Breast epithelium (tissue), 4 donors: Measurements from ENCODE around the gene PRPF19. TPM values are rescaled to one million over a fixed set of nuclear protein-coding genes. Genes with fewer than 3 reads are reported as not detected.
A peak's percentile ranks its signal among the peaks of the same experiment; 100 is the strongest.
"Not testable (repeated sequence)": the region's sequence is repeated elsewhere in the genome, so short reads cannot be mapped to it uniquely, and the experiment has no call there.

Experiments used
- DNase-seq, 2 donors: peaks; one replicate each; pipeline ENCODE4 v3.0.0-alpha.2; 2019; ENCODE audit warnings: low spot score in 2 of 2
- H3K27ac ChIP-seq, 2 donors: fragments of 200-600 bp; sonication (generic) in 1 of 2; one replicate each; pipeline ENCODE4 v1.5.1; 2016 to 2019; ENCODE audit warnings: mild to moderate bottlenecking in 1 of 2
- H3K27me3 ChIP-seq, 2 donors: fragments of 200-600 bp; sonication (generic) in 1 of 2; one replicate each; pipeline versions ENCODE4 v1.5.1 to v1.6.0; 2017 to 2019; ENCODE audit warnings: control low read depth in 1 of 2, mild to moderate bottlenecking in 1 of 2
- H3K36me3 ChIP-seq: fragments of 200-600 bp; one replicate; pipeline ENCODE4 v1.5.1; 2019
- H3K4me1 ChIP-seq, 2 donors: fragments of 200-600 bp; sonication (generic); one replicate each; pipeline ENCODE4 v1.5.1; 2016 to 2019; ENCODE audit warnings: control low read depth in 1 of 2
- H3K4me3 ChIP-seq, 3 donors: fragments of 200-600 bp; sonication (generic); 1 replicate in 2 of 3; 2 replicates in 1 of 3; pipeline ENCODE4 v1.5.1; 2016 to 2019; ENCODE audit warnings: mild to moderate bottlenecking in 3 of 3, moderate library complexity in 2 of 3
- H3K9me3 ChIP-seq, 2 donors: fragments of 200-600 bp; sonication (generic) in 1 of 2; one replicate each; pipeline ENCODE4 v1.5.1; 2016 to 2019; ENCODE audit warnings: control low read depth in 1 of 2
- POLR2A ChIP-seq: fragments of 450-650 bp; IDR thresholded peaks from one replicate; pipeline ENCODE4 v1.6.1; 2016; ENCODE audit warnings: antibody characterized with exemption, mild to moderate bottlenecking, moderate library complexity
- POLR2AphosphoS5 ChIP-seq, 3 donors: sonication (generic); formaldehyde crosslinking; IDR thresholded peaks; one replicate each; pipeline ENCODE4 v1.6.1; 2017; ENCODE audit warnings: antibody characterized with exemption in 3 of 3
- intact Hi-C: fragments of 100-400 bp; cut with DNase I; formaldehyde crosslinking; loops from one replicate; pipeline ENCODE4 v1.15.1; 2023; ENCODE audit warnings: low total_unique reads
- total RNA-seq, 3 donors: library from RNA; depleted of rRNA; stranded (reverse); fragments of >200 nt; gene quantifications; one replicate each; pipeline ENCODE4 v1.1.0, GENCODE V29; 2016
- TF ChIP-seq, protein P1 (sequence below), 3 donors: fragments of 450-650 bp; IDR thresholded peaks; one replicate each; pipeline ENCODE4 v1.5.1; 2016 to 2017; ENCODE audit warnings: antibody characterized with exemption in 3 of 3, mild to moderate bottlenecking in 3 of 3, moderate library complexity in 3 of 3

PRPF19 gene
- total RNA-seq, 3 donors from 2014 or later, result 56.0 to 82.7 (median 81.3) TPM

DNA sequence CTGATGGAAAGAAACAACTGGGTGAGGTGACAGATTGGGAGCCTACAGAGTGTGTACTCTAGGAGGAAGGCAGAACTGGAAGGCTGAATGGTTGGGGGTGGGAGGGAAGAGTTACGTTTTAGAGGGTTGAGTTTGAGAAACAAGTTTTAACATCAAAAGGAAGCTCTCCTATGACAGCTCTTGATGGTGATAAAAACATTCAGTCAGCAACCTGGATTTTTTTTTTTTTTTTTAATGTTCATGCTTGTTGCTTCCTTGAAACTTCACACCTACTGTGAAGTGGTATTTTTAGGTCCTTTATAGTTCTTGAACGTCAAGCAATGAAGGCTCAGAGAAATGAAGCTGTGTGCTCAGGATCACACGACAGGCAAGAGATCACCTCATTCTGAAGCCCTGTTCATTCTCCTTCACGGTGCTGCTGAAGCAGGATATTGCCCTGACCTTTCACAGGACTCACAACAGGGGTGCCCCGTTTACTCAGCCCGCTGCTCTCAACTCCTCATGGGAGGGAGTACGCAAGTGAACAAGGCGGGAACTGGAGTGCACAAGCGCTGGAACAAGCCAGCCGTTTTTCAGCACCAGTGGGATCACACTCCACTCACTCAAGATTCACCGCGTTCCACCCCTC is 6.0 kb upstream of the PRPF19 start:
- DNase-seq, result no peak
- intact Hi-C loops, result no loop called here
- TF ChIP-seq POLR2AphosphoS5 (IDR thresholded peaks at IDR 0.05) (no peak), POLR2A (no peak)
- TF ChIP-seq, protein P1, sequence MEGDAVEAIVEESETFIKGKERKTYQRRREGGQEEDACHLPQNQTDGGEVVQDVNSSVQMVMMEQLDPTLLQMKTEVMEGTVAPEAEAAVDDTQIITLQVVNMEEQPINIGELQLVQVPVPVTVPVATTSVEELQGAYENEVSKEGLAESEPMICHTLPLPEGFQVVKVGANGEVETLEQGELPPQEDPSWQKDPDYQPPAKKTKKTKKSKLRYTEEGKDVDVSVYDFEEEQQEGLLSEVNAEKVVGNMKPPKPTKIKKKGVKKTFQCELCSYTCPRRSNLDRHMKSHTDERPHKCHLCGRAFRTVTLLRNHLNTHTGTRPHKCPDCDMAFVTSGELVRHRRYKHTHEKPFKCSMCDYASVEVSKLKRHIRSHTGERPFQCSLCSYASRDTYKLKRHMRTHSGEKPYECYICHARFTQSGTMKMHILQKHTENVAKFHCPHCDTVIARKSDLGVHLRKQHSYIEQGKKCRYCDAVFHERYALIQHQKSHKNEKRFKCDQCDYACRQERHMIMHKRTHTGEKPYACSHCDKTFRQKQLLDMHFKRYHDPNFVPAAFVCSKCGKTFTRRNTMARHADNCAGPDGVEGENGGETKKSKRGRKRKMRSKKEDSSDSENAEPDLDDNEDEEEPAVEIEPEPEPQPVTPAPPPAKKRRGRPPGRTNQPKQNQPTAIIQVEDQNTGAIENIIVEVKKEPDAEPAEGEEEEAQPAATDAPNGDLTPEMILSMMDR (IDR thresholded peaks at IDR 0.05), result no peak
- H3K36me3 ChIP-seq, result no peaks in the 10 kb centered on the region
- H3K4me1 ChIP-seq, result peaks cover 4% of the 10 kb centered on the region in 2 donors
- peak overlapping the region; percentile 94 to 95 for H3K27ac ChIP-seq
- H3K4me3 ChIP-seq, result peak overlapping the region in 2 of 3 donors; percentile 13 to 74
- H3K27me3 ChIP-seq, result no peaks in the 10 kb centered on the region
- H3K9me3 ChIP-seq, result no peaks in the 10 kb centered on the region

DNA sequence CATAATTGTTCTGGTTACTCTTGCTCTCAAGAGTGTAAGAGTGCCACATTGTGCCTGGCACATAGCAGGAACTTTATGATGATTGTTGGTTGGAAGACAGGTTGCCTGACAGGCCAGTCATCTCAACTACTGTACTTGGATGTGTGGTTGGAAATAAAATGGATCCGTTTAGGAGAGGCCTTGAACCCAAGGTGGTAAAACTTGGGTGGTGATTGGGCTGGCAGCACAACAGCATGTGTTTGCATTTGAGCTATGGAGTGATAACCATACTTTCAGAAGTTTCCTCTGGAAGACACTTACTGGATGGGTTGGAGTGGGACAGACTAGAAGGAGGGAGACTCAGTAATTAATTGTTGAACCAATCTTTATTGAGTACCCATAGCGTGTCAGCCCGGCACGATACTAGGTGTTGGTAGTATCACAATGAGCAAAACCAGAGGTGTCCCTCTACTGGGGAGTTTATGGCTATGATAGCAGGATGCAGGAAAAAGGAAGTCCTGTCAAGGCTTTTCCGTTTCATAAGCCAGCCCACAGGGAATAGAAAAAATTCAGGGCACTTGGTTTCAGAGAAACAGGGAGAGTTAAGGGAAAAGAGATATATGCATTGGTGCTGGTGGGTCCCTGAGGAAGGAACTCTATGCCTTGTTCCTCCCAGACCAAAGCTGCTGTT is 4.5 kb upstream of the PRPF19 start:
- DNase-seq, result no peak
- Histone ChIP-seq H3K27ac (no peak overlapping the region), H3K4me1 (peaks cover 0 to 2% of the 10 kb centered on the region in 2 donors), H3K9me3 (no peaks in the 10 kb centered on the region), H3K36me3 (no peaks in the 10 kb centered on the region), H3K4me3 (no peak overlapping the region), H3K27me3 (no peaks in the 10 kb centered on the region)
- TF ChIP-seq POLR2AphosphoS5 (IDR thresholded peaks at IDR 0.05) (no peak), POLR2A (no peak)
- TF ChIP-seq, protein P1 (IDR thresholded peaks at IDR 0.05), result no peak
- intact Hi-C loops, result no loop called here

DNA sequence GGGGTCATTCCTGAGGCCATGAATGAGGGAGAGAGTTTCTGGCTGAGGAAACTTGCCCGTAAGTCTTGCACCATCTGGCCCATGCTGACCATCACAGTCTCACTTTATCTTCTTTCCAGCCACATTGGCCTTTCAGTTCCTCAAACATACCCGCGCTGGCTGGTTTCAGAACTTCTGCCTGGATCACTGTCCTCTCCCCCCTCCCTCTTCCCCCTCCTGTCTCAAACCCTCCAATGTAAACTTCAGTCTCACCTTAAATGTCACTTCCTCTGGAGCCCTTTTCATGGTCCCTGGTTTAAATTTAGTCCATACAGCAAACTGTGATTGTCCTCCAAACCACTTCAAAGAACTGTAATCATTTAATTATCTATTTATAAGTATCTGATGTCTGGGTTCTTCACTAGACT is 3.9 kb upstream of the PRPF19 start:
- no peaks in the 10 kb centered on the region for H3K27me3 ChIP-seq
- no peaks in the 10 kb centered on the region for H3K36me3 ChIP-seq
- H3K4me3 ChIP-seq, result no peak overlapping the region
- H3K27ac ChIP-seq, result no peak overlapping the region
- intact Hi-C loops, result no loop called here
- TF ChIP-seq, protein P1 (IDR thresholded peaks at IDR 0.05), result no peak
- no peak for TF ChIP-seq POLR2AphosphoS5 (IDR thresholded peaks at IDR 0.05)
- TF ChIP-seq POLR2A, result no peak
- H3K9me3 ChIP-seq, result no peaks in the 10 kb centered on the region
- H3K4me1 ChIP-seq, result peaks cover 0 to 2% of the 10 kb centered on the region in 2 donors
- no peak for DNase-seq

DNA sequence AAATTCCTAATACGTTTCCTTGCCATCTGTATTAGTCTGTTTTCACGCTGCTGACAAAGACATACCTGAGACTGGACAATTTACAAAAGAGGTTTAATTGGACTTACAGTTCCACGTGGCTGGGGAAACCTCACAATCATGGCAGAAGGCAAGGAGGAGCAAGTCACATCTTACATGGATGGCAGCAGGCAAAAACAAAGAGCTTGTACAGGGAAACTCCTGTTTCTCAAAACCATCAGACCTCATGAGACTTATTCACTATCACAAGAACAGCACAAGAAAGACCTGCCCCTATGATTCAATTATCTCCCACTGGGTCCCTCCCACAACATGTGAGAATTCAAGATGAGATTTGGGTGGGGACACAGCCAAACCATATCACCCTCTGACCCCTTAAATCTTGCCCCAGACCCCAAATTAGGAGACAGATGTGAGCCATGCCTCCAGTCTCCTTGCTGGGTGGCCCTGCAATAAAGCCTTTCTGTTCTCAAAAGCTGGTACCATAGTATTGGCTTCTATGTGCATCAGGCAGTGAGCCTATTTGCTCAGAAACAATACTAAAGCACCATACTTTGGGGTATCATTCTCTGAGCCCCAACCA is 3.4 kb upstream of the PRPF19 start:
- DNase-seq, H3K27ac ChIP-seq, H3K9me3 ChIP-seq, H3K4me1 ChIP-seq, H3K36me3 ChIP-seq, H3K27me3 ChIP-seq, H3K4me3 ChIP-seq: not testable (repeated sequence)
- intact Hi-C loops, result loop anchor here (10.0 kb wide), 1 partner anchor 75 kb away; no protein-coding TSS in a partner anchor

DNA sequence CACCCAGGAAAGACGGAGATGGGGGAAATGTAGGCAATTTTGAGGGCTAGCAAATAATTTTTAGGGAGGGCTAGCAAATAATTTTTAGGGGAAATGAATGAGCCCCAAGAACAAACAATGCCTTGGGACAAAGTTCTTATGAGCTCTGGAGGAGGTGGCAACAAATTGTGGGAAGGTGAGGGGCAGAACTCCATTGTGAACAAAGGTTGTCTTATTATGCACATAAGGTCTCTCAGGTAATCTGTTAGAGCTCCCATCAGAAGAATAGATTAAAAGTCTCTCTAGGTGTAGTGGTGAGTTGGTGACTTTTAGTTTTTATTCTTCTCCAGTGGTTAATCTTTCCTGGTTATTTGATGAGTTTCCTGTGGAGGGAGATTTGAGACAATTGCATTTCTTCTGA is 2.4 kb upstream of the PRPF19 start:
- TF ChIP-seq POLR2AphosphoS5 (IDR thresholded peaks at IDR 0.05) (no peak), POLR2A (no peak)
- TF ChIP-seq, protein P1 (IDR thresholded peaks at IDR 0.05), result no peak
- intact Hi-C loops, result loop anchor here (10.0 kb wide), 1 partner anchor 74 kb away; no protein-coding TSS in a partner anchor
- Histone ChIP-seq H3K4me1 (peaks cover 0 to 16% of the 10 kb centered on the region in 2 donors), H3K4me3 (no peak overlapping the region), H3K9me3 (no peaks in the 10 kb centered on the region), H3K27ac (no peak overlapping the region), H3K27me3 (no peaks in the 10 kb centered on the region), H3K36me3 (no peaks in the 10 kb centered on the region)
- no peak for DNase-seq
